DND-41 (cell line): ENCODE measurements around the gene ENO4.

ENCODE experiments used
- ATAC-seq: fragments of 200-7000 bp; cut with Tn5 transposase; 3 replicates; pipeline ENCODE4 v1.9.1; 2021; ENCODE audit warnings: low read depth; ENCODE audit not compliant: insufficient read depth
- DNase-seq: peaks from one replicate; pipeline ENCODE4 v3.0.0-alpha.2; 2020
- H2AFZ ChIP-seq: 2 replicates; pipeline ENCODE4 v1.6.0; 2012; ENCODE audit warnings: low read depth, low read length
- H3K27ac ChIP-seq: 2 replicates; pipeline ENCODE4 v1.5.1; 2012; ENCODE audit warnings: low read length, inconsistent platforms
- H3K27me3 ChIP-seq: fragments of 200-600 bp; sonication (generic); 2 replicates; pipeline ENCODE4 v1.6.0; 2012; ENCODE audit warnings: low read length, mild to moderate bottlenecking, inconsistent platforms; ENCODE audit not compliant: insufficient read depth, poor library complexity
- H3K36me3 ChIP-seq: 2 replicates; pipeline ENCODE4 v1.5.1; 2012; ENCODE audit warnings: low read length, inconsistent platforms; ENCODE audit not compliant: insufficient read depth
- H3K4me1 ChIP-seq: 2 replicates; pipeline ENCODE4 v1.5.1; 2012; ENCODE audit warnings: mild to moderate bottlenecking, low read length; ENCODE audit not compliant: insufficient read depth
- H3K4me2 ChIP-seq: 2 replicates; pipeline ENCODE4 v1.6.0; 2012; ENCODE audit warnings: mild to moderate bottlenecking, moderate library complexity, low read length, inconsistent platforms; ENCODE audit not compliant: insufficient read depth
- H3K4me3 ChIP-seq, 2 experiments: fragments of 200-600 bp in 1 of 2; shearing (Covaris generic) in 1 of 2; 2 replicates each; pipeline ENCODE4 v1.5.1; 2012 to 2016; ENCODE audit warnings: inconsistent platforms in 2 of 2, low read length in 2 of 2, mild to moderate bottlenecking in 2 of 2, low read depth in 1 of 2, moderate library complexity in 1 of 2
- H3K79me2 ChIP-seq: 2 replicates; pipeline ENCODE4 v1.6.0; 2012; ENCODE audit warnings: low read length, inconsistent platforms; ENCODE audit not compliant: insufficient read depth
- H3K9ac ChIP-seq: 2 replicates; pipeline ENCODE4 v1.6.0; 2012; ENCODE audit warnings: low read depth, mild to moderate bottlenecking, inconsistent platforms, low read length, moderate library complexity
- H3K9me3 ChIP-seq: 2 replicates; pipeline ENCODE4 v1.5.1; 2012; ENCODE audit warnings: low read length, moderate library complexity, mild to moderate bottlenecking, inconsistent platforms; ENCODE audit not compliant: insufficient read depth, severe bottlenecking
- H4K20me1 ChIP-seq: 2 replicates; pipeline ENCODE4 v1.6.0; 2012; ENCODE audit warnings: low read length; ENCODE audit not compliant: insufficient read depth
- CTCF ChIP-seq: IDR thresholded peaks from 2 replicates; pipeline ENCODE4 v1.5.1; 2012; ENCODE audit warnings: borderline replicate concordance, low read length, moderate library complexity, mild to moderate bottlenecking; ENCODE audit not compliant: poor library complexity, severe bottlenecking; ENCODE audit errors: extremely low read depth
- EZH2 ChIP-seq: IDR thresholded peaks from 3 replicates; pipeline ENCODE4 v1.6.1; 2012; ENCODE audit warnings: borderline replicate concordance, low read depth, mild to moderate bottlenecking, moderate library complexity, low read length, inconsistent platforms; ENCODE audit not compliant: severe bottlenecking

The ENO4 gene

GRCh38 chr10:116891208-116891607, 41.9 kb downstream of the ENO4 start:
- DNase-seq (no peak), ATAC-seq (no peak)
- no peaks in the 10 kb centered on the region for H3K79me2 ChIP-seq
- no peak overlapping the region for H3K9ac ChIP-seq
- H3K27me3 ChIP-seq: peaks cover 13% of the 10 kb centered on the region
- no peak overlapping the region for H3K4me3 ChIP-seq
- H2AFZ ChIP-seq: no peak overlapping the region
- H3K4me2 ChIP-seq: no peak overlapping the region
- no peaks in the 10 kb centered on the region for H4K20me1 ChIP-seq
- no peaks in the 10 kb centered on the region for H3K36me3 ChIP-seq
- no peak overlapping the region for H3K27ac ChIP-seq
- no peaks in the 10 kb centered on the region for H3K9me3 ChIP-seq
- H3K4me1 ChIP-seq: no peaks in the 10 kb centered on the region
- TF ChIP-seq CTCF: no peak
- TF ChIP-seq EZH2: no peak

DNA sequence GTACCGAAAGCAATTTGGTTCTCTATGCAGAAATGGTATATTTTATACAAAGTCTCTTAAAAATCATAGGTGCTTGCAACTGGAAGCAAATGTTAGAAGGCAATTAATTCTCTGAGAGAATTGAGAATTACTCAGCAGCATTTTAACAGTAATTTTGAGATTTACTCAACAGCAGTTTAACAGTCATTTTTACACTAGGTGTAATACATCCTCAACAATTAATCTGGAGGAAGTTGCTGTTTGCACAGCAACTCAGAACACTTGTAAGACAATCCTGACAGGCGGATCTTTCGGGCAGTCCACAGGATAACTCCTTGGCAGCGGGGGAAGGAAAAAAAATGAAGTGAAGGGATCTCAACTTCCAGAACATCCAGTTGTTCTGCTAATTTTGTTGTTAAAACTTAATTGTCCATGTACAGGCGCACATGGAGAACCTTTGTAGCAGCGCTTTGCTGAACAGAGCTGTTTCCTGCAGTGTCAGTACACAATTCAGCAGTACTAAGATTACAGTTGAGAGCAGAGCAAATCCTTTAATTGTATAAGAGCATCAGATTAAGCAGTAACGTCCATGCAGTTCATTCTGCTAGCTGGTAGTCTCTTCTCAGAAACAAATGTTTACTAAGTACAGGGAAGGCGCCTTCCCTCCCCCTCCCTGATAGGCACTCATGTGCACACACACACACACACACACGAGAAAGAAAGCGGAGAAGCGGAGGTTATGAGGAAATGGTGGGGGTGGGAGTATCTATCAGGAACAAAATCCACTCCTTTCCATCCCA, 43.8 kb downstream of the ENO4 start:
- Histone ChIP-seq H3K27me3 (peaks cover 12% of the 10 kb centered on the region), H3K9me3 (no peaks in the 10 kb centered on the region), H3K27ac (no peak overlapping the region), H3K79me2 (no peaks in the 10 kb centered on the region), H3K4me2 (no peak overlapping the region), H3K36me3 (no peaks in the 10 kb centered on the region), H3K4me3 (no peak overlapping the region), H3K9ac (no peak overlapping the region), H3K4me1 (no peaks in the 10 kb centered on the region), H4K20me1 (no peaks in the 10 kb centered on the region), H2AFZ (no peak overlapping the region)
- no peak for DNase-seq
- ATAC-seq: no peak
- TF ChIP-seq CTCF (no peak), EZH2 (no peak)

DNA sequence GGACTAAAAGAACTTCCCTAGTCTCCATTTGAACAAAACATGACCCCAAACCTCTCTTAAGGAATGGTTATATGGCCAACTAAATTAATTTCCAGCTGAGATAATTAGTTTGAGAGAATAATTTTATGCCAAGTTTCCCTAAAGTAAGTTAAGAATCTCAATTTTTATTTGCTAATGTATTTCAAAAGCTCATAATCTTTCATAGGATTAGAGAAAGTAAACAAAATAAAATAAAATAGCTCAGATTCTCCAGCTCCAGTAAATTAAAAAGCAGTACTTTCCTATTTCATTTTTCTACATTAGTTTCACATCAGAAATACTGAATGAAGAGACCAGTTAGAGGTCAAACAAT, 44.4 kb downstream of the ENO4 start:
- TF ChIP-seq CTCF (no peak), EZH2 (no peak)
- Histone ChIP-seq H3K4me2 (no peak overlapping the region), H3K79me2 (no peaks in the 10 kb centered on the region), H4K20me1 (no peaks in the 10 kb centered on the region), H3K27me3 (peaks cover 12% of the 10 kb centered on the region), H3K9me3 (no peaks in the 10 kb centered on the region), H3K36me3 (no peaks in the 10 kb centered on the region), H3K9ac (no peak overlapping the region), H3K27ac (no peak overlapping the region), H3K4me1 (no peaks in the 10 kb centered on the region), H2AFZ (no peak overlapping the region), H3K4me3 (no peak overlapping the region)
- ATAC-seq (no peak), DNase-seq (no peak)
